ENCODE data around the gene REPIN1.

REPIN1 gene

DNA sequence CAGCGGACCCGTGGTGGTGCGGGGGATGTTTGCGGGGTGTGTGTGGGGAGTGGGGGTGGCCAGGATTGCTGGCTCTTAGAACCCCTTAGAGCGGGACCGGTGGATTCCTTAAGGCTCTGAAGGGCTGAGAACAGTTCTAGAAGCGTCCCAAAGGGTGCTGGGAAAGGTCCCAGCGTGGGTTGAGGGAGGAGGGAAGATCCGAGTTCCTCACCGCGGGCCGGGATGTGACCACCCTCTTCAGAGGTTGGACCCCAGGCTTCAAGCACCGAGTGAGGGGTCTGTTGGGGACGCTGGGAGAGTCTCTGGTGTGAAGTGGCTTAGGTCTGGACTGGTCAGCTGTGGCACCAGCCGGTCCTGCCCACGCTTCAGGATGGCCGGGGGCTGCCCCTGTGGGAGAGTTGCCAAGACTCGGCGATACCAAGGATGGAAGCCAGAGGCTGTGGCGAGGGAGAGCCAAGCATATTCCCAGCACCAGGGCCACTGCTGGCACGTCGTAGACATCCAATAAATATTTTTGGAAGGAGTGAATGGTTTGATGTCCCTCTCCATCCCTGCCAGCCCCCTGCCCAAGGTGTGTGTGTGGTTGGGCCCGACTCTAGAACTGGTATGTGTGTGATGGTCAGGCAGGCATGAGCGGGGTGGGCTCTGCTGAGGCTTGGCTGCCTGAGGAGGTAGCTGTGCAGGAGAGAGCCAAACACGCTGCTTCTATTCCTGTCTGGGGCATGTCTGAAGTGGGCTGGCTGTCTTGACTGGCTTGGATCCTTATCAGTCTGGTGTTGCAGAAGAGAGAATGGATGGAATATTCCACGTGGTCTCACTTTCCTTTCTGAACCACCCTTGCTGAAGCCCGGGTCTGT, 29.7 kb downstream of the REPIN1 start:
- H3K4me3 ChIP-seq (ENCODE audit: low read depth, low read length, poor library complexity, severe bottlenecking), result no peak overlapping the region
- no peak overlapping the region for H2AFZ ChIP-seq (ENCODE audit: low read length)
- H3K27ac ChIP-seq (ENCODE audit: low read depth, low read length, poor library complexity, severe bottlenecking), result no peak overlapping the region
- H4K20me1 ChIP-seq (ENCODE audit: insufficient read depth, low read length), result no peaks in the 10 kb centered on the region
- H3K27me3 ChIP-seq (ENCODE audit: insufficient read depth, low read length), result no peaks in the 10 kb centered on the region
- peaks cover 3% of the 10 kb centered on the region; the same call in 1 of the 2 replicates for H3K36me3 ChIP-seq (ENCODE audit: insufficient read depth, low read length)
- H3K4me2 ChIP-seq (ENCODE audit: low read length), result no peak overlapping the region
- TF ChIP-seq EZH2 (IDR thresholded peaks at IDR 0.05; ENCODE audit: borderline replicate concordance, low read length), result no peak
- H3K79me2 ChIP-seq (ENCODE audit: insufficient read depth, low read length), result no peaks in the 10 kb centered on the region
- no peaks in the 10 kb centered on the region for H3F3A ChIP-seq (ENCODE audit: insufficient read depth, low read length)
- no peak overlapping the region for H3K9ac ChIP-seq (ENCODE audit: low read length)
- no peaks in the 10 kb centered on the region for H3K9me3 ChIP-seq (ENCODE audit: low read length)
- H3K4me1 ChIP-seq (ENCODE audit: insufficient read depth, low read length, severe bottlenecking), result no peaks in the 10 kb centered on the region
- no peaks in the 10 kb centered on the region for H3K9me2 ChIP-seq (ENCODE audit: low read depth, low read length)

DNA sequence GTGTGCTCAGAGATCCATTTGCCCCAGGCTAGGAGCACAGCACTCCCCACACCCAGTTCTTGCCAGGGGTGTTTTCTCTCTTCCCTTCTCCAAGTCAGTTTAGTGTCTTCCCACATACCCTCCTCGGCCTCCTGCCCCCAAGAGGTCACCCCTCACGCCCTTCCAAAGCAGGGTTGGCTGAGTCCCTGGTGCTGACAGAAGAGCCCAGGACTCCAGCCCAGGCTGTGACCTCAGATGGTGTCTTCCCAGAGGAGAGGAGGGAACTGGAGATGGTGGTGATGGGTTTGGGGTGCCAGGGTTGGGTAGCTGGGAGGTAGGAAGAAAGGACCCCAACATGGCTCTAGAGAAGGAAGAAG, 30.3 kb downstream of the REPIN1 start:
- H3K9ac ChIP-seq (ENCODE audit: low read length), result no peak overlapping the region
- H3K4me2 ChIP-seq (ENCODE audit: low read length), result no peak overlapping the region
- H3K27ac ChIP-seq (ENCODE audit: low read depth, low read length, poor library complexity, severe bottlenecking), result no peak overlapping the region

DNA sequence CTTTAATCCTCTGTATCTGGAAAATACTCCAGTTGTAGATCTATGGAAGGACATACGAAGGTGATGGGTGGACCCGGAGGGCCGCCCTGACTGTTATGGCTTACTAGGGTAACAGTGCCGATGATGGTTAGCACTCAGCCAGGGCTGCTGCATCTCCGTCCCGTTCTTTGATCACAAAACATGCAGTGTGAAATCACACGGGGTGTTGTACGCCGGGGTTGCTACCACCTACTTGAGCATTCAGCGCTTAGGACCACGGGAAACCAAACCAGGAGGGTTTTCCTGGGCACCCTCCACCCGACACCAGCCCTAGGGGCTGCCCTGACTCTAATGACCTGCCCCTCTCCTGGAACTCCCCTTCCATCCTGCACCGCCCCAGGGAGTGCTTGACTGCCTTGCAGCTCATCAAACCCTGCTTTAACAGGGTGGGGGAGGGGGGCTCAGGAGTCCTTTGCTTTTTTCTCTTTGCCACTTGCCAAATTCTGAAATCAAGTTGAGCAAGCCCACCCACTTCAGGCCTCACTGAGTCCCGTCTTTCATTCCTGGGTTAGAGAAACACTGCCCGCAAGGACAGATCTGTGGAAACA, 30.9 kb downstream of the REPIN1 start:
- H3K4me2 ChIP-seq (ENCODE audit: low read length), result no peak overlapping the region
- H3K9me3 ChIP-seq (ENCODE audit: low read length), result no peaks in the 10 kb centered on the region
- peaks cover 7% of the 10 kb centered on the region for H3K4me1 ChIP-seq (ENCODE audit: insufficient read depth, low read length, severe bottlenecking)
- TF ChIP-seq, protein P1, sequence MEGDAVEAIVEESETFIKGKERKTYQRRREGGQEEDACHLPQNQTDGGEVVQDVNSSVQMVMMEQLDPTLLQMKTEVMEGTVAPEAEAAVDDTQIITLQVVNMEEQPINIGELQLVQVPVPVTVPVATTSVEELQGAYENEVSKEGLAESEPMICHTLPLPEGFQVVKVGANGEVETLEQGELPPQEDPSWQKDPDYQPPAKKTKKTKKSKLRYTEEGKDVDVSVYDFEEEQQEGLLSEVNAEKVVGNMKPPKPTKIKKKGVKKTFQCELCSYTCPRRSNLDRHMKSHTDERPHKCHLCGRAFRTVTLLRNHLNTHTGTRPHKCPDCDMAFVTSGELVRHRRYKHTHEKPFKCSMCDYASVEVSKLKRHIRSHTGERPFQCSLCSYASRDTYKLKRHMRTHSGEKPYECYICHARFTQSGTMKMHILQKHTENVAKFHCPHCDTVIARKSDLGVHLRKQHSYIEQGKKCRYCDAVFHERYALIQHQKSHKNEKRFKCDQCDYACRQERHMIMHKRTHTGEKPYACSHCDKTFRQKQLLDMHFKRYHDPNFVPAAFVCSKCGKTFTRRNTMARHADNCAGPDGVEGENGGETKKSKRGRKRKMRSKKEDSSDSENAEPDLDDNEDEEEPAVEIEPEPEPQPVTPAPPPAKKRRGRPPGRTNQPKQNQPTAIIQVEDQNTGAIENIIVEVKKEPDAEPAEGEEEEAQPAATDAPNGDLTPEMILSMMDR (IDR thresholded peaks at IDR 0.05; ENCODE audit: low read length), result no peak
- TF ChIP-seq EZH2 (IDR thresholded peaks at IDR 0.05; ENCODE audit: borderline replicate concordance, low read length), result no peak
- H3K36me3 ChIP-seq (ENCODE audit: insufficient read depth, low read length), result peaks cover 3% of the 10 kb centered on the region; the same call in 1 of the 2 replicates
- H3K4me3 ChIP-seq (ENCODE audit: low read depth, low read length, poor library complexity, severe bottlenecking), result no peak overlapping the region
- no peaks in the 10 kb centered on the region for H3K27me3 ChIP-seq (ENCODE audit: insufficient read depth, low read length)
- H3K27ac ChIP-seq (ENCODE audit: low read depth, low read length, poor library complexity, severe bottlenecking), result no peak overlapping the region
- H3K9ac ChIP-seq (ENCODE audit: low read length), result no peak overlapping the region
- H3K9me2 ChIP-seq (ENCODE audit: low read depth, low read length), result no peaks in the 10 kb centered on the region
- H3F3A ChIP-seq (ENCODE audit: insufficient read depth, low read length), result no peaks in the 10 kb centered on the region
- H3K79me2 ChIP-seq (ENCODE audit: insufficient read depth, low read length), result no peaks in the 10 kb centered on the region
- H4K20me1 ChIP-seq (ENCODE audit: insufficient read depth, low read length), result no peaks in the 10 kb centered on the region
- H2AFZ ChIP-seq (ENCODE audit: low read length), result no peak overlapping the region

More for the DNA sequence above, 30.3 kb downstream of the REPIN1 start:
- H3K4me1 ChIP-seq (ENCODE audit: insufficient read depth, low read length, severe bottlenecking), result peaks cover 1% of the 10 kb centered on the region
- no peaks in the 10 kb centered on the region for H3K27me3 ChIP-seq (ENCODE audit: insufficient read depth, low read length)
- peaks cover 3% of the 10 kb centered on the region; the same call in 1 of the 2 replicates for H3K36me3 ChIP-seq (ENCODE audit: insufficient read depth, low read length)
- H3K79me2 ChIP-seq (ENCODE audit: insufficient read depth, low read length), result no peaks in the 10 kb centered on the region
- TF ChIP-seq, protein P1 (IDR thresholded peaks at IDR 0.05; ENCODE audit: low read length), result no peak
- no peak for TF ChIP-seq EZH2 (IDR thresholded peaks at IDR 0.05; ENCODE audit: borderline replicate concordance, low read length)
- H3K9me3 ChIP-seq (ENCODE audit: low read length), result no peaks in the 10 kb centered on the region
- H3K4me3 ChIP-seq (ENCODE audit: low read depth, low read length, poor library complexity, severe bottlenecking), result no peak overlapping the region
- no peak overlapping the region for H2AFZ ChIP-seq (ENCODE audit: low read length)
- no peaks in the 10 kb centered on the region for H3K9me2 ChIP-seq (ENCODE audit: low read depth, low read length)
- no peaks in the 10 kb centered on the region for H3F3A ChIP-seq (ENCODE audit: insufficient read depth, low read length)
- no peaks in the 10 kb centered on the region for H4K20me1 ChIP-seq (ENCODE audit: insufficient read depth, low read length)
